Measurements from ENCODE around the gene NUDT13.

NUDT13 gene

GRCh38 chr10:73167458-73167782 is 57.2 kb downstream of the NUDT13 start:
- FAIRE-seq: no peak

GRCh38 chr10:73167783-73168464 is 57.7 kb downstream of the NUDT13 start, which contains the start of the genes ECD and FAM149B1:
Gene ECD, minus strand, starts transcription at chr10:73168008. Its CDS starts 4,071 bp downstream, at chr10:73163937.
Gene FAM149B1, plus strand, starts transcription at chr10:73168119. Its CDS starts 221 bp downstream, at chr10:73168340.
- FAIRE-seq: no peak

GRCh38 chr10:73168465-73168803 is 58.2 kb downstream of the NUDT13 start:
- FAIRE-seq: no peak

- no peak for FAIRE-seq
These were observed 59.1 kb downstream of the NUDT13 start for GRCh38 chr10:73169320-73169719.

- no peak for FAIRE-seq
These were observed 62.6 kb downstream of the NUDT13 start for GRCh38 chr10:73172867-73173266.

- FAIRE-seq: no peak
These were observed 64.1 kb downstream of the NUDT13 start for GRCh38 chr10:73174148-73174925.

All from colon (tissue), 2 donors.